NCI-H510A treated with DMSO at 0.1 percent for 48 hours (cell line): Measurements from ENCODE around the gene SAMD4B.
A peak's percentile ranks its signal among the peaks of the same experiment; 100 is the strongest.
"Not testable (repeated sequence)": the region's sequence is repeated elsewhere in the genome, so short reads cannot be mapped to it uniquely, and the experiment has no call there.

ENCODE experiments used
- DNase-seq: peaks from one replicate; lab custom pipeline; 2025; lab: John Stamatoyannopoulos, UW

The SAMD4B gene

GRCh38 chr19:39314016-39314728 is 28.0 kb upstream of the SAMD4B start:
- DNase-seq, result no peak

GRCh38 chr19:39315933-39316332 is 26.3 kb upstream of the SAMD4B start:
- no peak for DNase-seq

GRCh38 chr19:39316627-39317321 is 25.4 kb upstream of the SAMD4B start:
- no peak for DNase-seq

GRCh38 chr19:39317476-39317875 is 24.7 kb upstream of the SAMD4B start:
- DNase-seq, result no peak

- DNase-seq, result no peak
Measured at GRCh38 chr19:39318071-39318470, 24.1 kb upstream of the SAMD4B start.

GRCh38 chr19:39318690-39319089 is 23.5 kb upstream of the SAMD4B start:
- no peak for DNase-seq

- no peak for DNase-seq
Measured at GRCh38 chr19:39319098-39319891, 22.9 kb upstream of the SAMD4B start.

GRCh38 chr19:39319892-39320248 is 22.4 kb upstream of the SAMD4B start:
- DNase-seq, result no peak

GRCh38 chr19:39321117-39321831 is 20.9 kb upstream of the SAMD4B start:
- no peak for DNase-seq

GRCh38 chr19:39321832-39322176 is 20.4 kb upstream of the SAMD4B start:
- DNase-seq, result no peak

- no peak for DNase-seq
Measured at GRCh38 chr19:39324242-39324842, 17.9 kb upstream of the SAMD4B start.

- no peak for DNase-seq
Measured at GRCh38 chr19:39325778-39326665, 16.2 kb upstream of the SAMD4B start.

- no peak for DNase-seq
Measured at GRCh38 chr19:39327363-39328045, 14.7 kb upstream of the SAMD4B start.

GRCh38 chr19:39328046-39328705 is 14.0 kb upstream of the SAMD4B start:
- DNase-seq, result peak; percentile 55

- DNase-seq, result no peak
Measured at GRCh38 chr19:39329948-39330347, 12.3 kb upstream of the SAMD4B start.

GRCh38 chr19:39332293-39332692 is 9.9 kb upstream of the SAMD4B start:
- no peak for DNase-seq

- DNase-seq, result not testable (repeated sequence)
Measured at GRCh38 chr19:39332738-39333137, 9.5 kb upstream of the SAMD4B start.

- DNase-seq, result no peak
Measured at GRCh38 chr19:39333507-39333906, 8.7 kb upstream of the SAMD4B start.

- DNase-seq, result no peak
Measured at GRCh38 chr19:39334444-39334976, 7.7 kb upstream of the SAMD4B start.

- DNase-seq, result no peak
Measured at GRCh38 chr19:39335168-39335548, 7.1 kb upstream of the SAMD4B start.
